Stimulated activated CD8-positive, alpha-beta memory T cell treated with anti-CD3 and anti-CD28 coated beads, Interleukin-15, amount 100 ng/mL, for 48 hours (primary cell): ENCODE results near the gene SCAF11.

Source experiments
- DNase-seq, 2 donors: peaks; one replicate each; pipeline ENCODE4 v3.0.0-alpha.2; 2020; ENCODE audit warnings: low read depth in 2 of 2

Gene SCAF11

DNA sequence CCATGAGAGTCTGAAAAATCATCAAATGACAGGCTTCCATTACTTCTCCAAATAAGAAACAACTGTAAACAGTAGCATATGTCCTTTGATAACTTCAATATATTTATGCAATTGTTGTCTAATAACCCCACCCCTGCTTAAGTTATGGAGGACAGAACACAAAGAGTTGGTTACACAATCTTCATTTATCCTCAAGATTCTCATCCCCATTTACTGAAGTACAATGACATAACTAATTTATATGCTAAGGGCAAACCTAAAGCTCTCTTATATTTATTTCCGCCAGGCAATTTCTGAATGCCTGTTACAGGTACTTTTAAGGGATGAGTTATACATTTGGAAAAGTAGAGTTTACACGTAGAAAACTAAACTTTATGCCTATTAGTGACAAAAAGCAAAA is 12.3 kb downstream of the SCAF11 start:
- no peak for DNase-seq

DNA sequence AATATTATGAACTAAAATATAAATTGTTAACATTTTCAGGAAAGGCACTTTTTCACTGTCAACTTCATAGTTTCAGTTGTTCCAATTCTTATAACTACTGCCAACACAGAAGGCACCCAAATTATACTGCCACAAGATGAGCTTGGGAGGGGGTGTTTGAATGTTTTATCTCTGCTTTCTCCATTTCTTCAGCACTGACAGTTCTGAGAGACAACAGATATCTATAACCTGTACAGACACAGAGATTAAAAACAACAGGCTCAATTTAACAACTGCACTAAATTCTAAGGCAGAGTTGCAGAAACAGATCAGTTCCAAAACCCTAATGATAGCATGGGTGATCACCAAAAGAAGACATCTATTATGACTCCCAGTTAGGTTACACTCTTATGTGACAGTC is 12.8 kb downstream of the SCAF11 start:
- DNase-seq, result no peak

DNA sequence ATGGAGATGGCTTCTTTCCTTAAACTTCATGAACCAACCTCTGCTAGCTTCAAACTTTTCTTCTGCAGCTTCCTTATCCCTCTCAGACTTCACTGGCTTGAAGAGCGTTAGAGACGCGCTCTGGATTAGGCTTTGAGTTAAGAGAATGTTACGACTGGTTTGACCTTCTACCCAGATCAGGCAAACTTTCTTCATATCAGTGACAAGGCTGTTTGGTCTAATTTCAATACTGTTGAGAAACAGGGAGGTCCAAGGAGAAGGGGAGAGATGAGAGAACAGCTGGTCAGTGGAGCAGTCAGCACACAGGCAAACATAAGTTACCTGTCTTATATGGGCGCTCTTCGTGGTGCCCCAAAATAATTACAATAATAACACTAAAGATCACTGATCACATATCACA is 14.9 kb downstream of the SCAF11 start:
- DNase-seq, result no peak

DNA sequence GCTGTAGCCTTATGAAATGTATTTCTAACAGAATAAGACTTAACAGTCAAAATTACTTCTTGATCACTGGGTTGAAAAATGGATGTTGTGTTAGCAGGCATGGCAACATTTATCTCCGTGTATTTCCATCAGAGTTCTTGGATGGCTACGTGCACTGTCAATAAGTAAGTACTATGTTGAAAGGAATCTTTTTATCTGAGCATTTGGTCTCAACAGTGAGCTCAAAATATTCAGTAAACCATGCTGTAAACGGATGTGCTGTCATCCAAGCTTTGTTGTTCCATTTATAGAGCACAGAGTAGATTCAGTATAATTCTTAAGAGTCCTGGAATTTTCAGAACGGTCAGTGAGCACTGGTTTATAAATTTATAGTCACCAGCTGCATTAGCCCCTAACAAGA is 15.5 kb downstream of the SCAF11 start:
- no peak for DNase-seq

DNA sequence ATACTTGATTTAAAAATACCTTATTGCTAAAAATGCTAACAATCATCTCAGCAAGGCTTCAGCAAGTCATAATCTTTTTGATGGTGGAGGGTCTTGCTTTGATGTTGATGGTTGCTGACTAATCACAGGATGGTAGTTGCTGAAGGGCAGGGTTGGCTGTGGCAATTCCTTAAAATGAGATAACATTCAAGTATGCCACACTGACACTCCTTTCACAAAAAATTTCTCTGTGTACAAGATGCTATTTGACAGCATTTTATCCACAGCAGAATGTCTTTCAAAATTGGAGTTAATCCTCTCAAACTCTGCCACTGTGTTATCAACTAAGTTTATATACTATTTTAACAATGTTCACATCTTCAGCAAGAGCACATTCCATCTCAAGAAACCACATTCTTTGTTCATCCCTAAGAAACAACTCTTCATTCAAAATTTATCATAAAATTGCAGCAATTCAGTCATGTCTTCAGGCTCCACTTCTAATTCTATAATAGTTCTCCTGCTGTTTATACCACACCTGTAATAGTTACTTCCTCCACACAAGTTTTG is 16.1 kb downstream of the SCAF11 start:
- DNase-seq, result no peak

DNA sequence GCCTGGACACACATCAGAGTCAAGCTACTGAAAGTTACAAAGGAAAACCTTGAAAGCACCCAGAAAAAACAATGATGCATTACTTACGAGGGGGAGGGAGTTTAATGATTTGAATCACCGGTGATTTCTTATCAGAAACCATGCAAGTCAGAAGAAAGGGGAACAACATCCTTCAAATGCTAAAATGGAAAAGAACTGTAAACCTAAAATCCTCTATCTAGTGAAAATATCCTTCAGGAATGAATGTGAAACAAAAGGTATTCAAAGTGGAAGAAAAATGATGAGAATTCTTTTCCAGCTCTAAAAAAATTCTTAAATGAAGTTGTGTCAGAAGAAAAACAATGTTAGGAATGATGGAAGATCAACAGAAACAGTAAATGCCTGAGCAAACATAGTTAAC is 16.8 kb downstream of the SCAF11 start:
- no peak for DNase-seq

DNA sequence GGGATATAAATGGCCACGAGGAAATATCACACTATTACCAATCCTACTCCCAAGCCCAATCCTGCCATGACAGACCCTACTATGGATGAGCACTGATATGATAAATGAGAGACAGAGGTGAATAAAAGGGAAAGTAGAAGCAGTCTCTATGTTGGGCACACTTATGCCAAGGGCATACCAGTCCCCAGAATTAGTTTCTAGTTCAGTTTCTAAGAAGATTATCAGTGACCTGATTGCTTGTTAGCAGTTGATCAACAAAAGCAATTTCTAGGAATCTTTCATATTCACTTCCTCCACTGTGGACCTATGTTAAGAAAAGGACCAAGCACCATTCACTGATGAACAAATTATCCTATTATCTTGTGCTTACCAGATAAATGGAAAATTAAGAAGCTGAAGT is 20.0 kb downstream of the SCAF11 start:
- DNase-seq, result no peak

DNA sequence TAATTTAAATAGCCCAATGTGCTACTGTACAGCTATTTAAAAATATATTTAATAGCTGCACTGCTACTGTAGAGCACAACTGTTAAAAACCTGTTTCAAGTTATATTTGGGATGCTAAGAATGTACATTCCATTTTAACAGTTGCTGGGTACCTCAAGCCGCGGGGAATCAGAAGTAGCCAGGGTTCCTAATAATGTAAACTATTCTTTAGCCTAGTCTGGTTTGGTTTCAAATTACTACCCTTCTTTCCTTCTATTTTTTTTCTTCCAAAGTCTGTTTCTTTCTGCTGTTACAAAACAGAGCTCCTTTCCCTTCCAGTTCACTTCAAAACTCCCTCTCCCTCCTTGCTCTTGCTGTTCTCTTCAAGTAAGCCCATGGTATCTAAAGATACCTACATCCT is 21.3 kb downstream of the SCAF11 start:
- no peak for DNase-seq

DNA sequence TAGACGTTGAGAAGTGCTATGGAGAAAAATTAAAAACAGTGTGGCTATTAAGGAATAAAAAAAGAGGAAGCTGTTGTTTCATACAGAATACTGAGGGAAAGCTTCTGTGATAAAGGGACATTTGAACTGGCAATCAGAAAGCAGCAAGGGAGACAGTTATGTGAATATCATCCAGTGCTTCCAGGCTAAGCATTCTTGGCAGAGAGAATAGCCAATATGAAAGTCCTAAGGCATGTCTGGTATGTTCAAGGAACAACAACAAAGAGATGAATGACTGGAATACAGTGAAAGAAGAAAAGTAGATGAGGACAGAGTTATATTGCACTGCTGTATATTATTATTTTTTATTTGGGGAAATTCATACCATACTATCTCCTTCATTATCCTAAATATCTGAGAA is 23.9 kb downstream of the SCAF11 start:
- DNase-seq, result no peak

DNA sequence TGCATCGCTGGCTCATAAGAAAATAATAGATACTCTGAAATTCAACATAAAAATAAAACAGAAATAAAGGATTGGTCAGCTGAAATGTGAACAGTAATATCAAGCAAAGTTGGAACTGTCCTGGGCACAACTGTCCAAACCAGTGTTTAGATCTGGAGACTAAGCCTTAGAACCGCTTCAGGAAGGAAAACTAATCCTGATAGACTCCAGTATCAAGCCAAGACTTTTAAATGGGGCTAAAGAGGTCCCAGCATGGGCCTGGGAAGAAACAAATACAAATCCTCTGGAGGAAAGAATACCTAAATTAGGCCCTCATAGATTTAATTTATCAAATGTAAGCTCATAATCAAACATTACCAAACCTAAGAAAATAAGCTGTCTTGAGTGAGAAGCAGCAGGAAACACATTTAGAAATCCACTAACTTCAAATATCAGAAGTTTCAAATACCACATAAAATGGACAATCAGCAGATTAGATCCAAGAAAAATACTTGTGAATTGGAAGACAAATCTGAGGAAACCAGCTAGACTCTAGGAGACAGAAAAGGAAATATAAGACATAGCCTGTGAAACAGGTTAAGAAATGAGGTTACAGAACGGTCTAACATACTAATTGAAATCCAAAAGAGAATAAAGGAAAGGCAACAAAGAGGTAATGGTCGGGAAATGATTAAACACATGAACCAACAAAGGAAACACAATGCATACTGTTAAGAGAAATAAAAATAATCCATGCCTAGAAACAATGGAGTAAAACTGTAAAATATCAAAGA is 27.6 kb downstream of the SCAF11 start:
- no peak for DNase-seq

DNA sequence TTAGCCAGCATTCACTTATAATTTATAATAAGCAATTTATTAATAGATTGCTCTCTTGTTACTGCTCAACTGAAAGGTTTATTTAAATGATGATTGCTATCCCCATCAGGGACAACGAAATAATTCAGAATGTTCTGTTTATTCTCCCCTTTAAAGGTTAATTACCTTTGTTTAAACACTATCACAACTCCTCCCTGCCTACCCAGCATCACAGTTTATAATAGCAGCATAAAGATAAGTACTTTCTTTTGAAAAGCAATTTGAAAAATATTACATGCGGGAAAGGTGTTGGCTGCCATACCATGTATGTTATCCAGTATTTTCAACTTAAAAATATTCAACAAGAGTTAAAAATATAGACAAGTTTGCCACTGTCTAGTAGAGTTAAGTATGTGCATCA is 30.6 kb downstream of the SCAF11 start:
- no peak for DNase-seq

DNA sequence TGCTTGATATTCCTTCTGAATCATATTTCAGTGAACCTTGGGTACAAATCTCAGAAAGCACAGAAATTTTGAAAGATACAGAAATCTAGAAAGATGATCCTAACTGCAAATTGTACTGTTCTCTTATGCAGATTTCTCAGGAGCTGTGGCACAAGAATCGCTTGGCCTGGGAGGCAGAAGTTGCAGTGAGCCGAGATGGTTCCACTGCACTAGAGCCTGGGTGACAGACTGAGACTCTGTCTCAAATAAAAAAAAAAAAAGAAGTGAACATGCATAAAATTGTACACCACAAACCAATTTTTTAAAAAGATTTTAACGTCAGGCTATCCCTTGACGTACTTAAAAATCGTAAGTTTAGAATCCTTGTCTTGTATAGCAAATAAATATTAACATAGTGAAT is 31.3 kb downstream of the SCAF11 start:
- DNase-seq, result no peak

DNA sequence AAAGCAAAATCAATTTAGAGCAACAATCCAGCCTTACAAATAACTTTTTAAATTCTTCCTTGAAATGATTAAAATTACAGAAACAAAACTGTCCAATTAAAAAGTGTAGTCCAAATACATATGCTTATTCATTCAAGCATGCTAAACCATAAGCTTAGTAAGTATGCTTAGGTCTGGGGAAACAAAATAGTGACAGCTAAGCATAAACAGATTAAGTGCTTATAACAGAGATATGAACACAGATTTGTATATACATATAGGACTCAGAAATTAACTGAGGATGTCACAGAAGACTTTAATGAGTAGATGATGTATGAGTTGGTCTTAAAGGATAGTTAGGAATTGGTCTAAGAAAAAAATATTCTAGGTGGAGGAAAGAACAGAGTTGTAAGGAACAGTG is 41.8 kb downstream of the SCAF11 start:
- DNase-seq, result no peak

DNA sequence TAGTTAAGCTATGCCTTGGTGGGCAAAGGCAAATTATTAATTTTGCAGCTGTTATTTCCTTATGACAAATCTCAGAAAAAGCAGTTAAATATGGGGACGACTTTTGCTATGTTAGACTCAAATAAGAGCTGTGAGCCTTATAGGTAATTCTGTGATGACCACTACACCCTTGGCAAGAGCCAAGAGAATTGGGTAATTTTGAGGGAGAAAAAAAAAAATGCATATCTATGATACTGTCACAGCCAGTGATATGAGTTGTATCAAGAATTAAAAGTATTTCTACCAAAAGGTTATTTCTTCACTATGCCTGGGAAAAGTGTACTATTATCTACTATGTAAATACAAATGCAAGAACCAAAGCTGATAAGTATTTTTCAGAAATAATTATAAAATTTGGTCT is 43.9 kb downstream of the SCAF11 start:
- DNase-seq, result no peak

DNA sequence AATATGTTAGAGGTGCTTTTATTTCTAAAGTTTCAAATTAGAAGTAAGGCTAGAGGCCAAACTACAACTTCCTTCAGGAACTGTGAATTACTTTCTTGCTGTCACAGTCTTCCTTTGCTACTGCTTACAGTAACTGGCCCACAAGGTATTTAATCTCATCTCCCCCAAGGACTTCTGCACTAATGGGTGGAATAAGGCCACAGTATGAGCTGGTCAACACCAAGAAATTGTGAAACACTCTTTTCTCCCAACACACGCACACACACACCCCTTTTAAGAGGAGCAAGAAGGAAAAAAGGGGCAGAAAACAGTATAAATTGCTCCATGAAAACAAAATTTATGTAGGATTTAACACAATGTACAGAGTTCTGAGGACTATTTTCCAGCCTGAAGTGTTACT is 45.6 kb downstream of the SCAF11 start:
- DNase-seq, result no peak

DNA sequence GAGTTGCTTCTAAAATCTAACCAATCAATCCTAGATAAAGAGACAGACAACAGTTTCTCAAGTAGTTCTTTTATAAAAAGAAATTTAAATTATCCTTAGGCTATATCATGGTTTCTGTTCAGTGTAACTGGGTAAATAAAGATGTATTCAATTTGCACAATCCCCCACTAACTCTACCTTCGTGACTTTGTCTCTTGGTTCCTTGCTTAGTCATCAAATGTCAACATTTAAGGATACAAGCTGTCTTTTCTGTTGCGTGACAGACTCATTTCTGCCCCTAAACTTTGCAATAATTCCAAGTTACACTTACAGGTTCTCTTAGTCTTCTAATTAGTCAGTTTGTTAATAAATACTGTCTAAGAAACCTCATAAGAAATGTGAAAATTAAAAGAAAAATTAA is 50.6 kb downstream of the SCAF11 start:
- no peak for DNase-seq

DNA sequence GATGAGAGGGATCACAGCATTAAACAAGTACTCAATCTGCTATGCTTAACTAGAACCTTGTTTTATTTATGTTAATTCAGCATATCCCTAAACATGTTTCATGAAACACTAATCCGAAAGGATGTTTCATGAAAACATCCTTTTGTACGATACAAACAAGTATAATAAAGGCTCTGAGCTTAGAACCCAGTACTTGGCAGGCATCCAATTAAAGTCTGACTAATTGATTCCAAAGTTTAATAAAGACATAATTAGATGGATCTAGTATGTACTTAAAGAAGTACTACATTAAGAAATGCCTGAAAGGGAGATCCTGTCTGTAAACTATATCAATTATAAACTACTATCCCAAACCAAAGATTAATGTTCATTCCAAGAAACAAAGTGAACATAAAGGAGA is 51.8 kb downstream of the SCAF11 start:
- DNase-seq, result no peak

DNA sequence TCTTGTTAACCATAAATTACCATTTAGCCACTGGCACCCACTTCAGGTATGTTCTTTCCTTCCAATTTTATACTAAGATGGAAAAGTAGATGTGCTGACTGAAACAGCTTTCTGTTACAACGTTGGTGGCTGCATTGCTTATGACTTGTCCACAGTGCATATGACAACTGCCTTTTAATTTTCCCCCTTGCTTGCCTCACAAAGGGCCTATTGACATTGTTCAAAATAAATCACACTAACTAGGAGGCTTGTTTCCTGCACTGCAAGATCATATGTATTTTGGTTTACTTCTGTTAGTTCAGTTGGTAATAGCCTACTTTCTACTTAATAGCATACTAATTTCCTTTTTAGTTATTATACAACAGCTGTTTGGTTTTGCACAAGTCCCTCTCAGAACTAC is 55.4 kb downstream of the SCAF11 start:
- no peak for DNase-seq

DNA sequence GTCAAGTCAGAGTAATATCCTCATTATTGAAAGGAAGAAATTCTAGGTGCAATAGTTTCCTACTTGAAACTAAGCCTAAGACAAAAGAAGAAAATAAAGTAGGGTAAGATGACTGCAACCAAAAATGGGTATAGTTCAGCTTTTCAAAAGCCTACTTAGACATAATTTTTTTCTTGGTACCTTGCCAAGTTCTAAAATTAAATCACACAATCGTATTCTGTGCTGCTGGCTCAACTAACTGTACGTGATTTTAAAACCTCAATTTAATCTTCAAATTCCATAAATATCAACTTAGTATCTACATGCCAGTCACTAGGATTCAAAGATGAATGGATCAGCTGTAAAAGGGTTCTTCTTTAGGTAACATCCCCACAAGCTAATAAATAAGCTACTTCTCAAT is 56.9 kb downstream of the SCAF11 start:
- no peak for DNase-seq

DNA sequence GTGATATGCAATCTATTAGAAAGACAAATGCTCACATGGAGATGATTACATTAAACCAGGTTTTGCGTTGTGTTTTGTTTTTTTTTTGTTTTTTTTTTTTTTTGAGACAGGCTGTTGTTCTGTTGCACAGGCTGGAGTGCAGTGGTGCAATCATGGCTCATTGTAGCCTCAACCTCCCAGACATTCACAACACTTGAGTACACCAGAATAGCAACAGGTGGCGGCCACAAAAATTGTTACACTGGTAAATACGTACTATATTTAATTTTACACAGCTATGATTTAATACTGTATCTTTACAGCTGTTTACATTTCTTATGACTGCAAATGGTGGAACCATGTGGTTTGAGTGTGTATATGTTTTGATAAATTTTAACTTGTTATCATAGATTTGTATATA is 60.0 kb downstream of the SCAF11 start:
- DNase-seq, result no peak

DNA sequence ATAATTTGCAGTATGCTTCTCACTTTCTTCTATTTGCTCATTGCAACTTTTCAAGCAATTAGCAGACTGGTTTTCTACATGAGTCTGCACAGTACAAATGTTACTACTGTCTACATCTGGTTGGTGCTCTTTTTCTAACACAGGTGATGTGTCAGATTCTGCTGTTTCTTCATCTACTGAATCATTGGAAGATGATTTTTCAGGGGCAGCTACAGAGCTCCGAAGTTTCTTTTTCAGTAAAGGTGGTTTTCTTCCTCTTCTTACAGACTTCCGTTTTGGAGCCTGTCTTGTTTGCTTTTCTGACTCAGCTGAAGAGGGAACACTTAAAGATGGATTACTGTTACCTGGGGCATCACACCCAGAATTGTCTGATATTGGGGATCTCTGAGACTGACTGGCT is 62.1 kb downstream of the SCAF11 start:
- no peak for DNase-seq

DNA sequence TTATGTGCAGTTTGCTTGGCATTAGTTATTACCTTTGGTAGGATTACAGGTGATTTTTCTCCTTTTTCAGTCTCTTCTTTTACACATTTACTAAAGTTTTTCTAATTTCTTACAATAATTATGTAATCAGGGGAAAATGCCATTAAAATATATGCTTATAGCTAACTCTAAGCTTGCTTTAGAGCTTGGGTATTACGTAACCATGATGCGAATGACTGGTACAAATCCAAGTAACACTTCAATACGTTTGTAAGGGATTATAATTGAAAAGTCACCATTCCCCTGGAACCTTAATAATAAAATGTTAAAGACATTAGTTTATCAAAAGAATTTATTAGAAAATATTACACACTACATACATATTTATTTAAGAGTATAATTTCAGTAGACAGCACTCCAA is 71.6 kb downstream of the SCAF11 start:
- DNase-seq, result no peak

DNA sequence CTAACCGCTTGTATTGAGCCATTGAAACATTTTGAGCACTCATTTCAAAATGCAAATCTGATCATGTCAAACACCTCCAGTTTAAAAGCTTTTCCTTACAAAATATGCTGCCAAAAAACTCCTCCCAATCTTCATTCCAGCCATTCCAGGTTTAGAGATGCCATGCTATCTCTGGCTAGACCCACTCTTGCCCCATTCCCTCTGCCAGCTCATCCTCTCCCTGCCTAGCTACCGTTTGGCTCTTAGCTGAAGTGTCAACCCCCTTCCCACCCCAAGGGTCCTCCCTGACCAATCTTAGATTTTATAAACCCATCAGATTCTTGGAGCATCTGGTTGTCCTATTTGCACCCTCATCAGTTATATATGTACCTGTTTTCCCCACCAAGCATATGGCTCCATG is 75.0 kb downstream of the SCAF11 start:
- no peak for DNase-seq

DNA sequence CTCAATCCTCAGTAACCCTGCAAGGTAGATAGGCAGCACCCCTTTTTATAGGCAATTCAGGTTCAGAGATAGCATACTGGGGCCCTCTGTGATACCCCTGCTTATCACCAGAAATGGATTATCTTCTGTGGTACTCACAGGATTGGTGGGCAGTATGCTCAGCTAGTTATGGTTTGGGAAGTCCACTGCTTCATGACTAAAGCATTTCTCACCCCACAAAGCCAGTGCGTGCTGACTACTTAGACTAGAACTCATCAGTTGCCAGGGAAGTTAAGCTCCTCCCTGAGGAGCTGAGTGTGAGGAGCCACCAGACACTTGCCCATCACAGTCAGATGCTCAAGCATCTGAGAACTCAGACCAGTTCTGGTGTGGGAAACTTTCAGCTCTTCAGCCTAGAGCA is 76.3 kb downstream of the SCAF11 start:
- no peak for DNase-seq
